Loucy (cell line): Measurements from ENCODE around the gene MEMO1.

Experiments used
- H2AFZ ChIP-seq: fragments of 200-600 bp; sonication (generic); 2 replicates; pipeline ENCODE4 v1.6.0; 2016; ENCODE audit warnings: antibody characterized with exemption, mild to moderate bottlenecking, low read length, moderate library complexity
- H3F3A ChIP-seq: fragments of 200-600 bp; 2 replicates; pipeline ENCODE4 v1.6.0; 2016; ENCODE audit warnings: antibody characterized with exemption, low read depth, mild to moderate bottlenecking
- H3K27me3 ChIP-seq: fragments of 200-600 bp; sonication (generic); 2 replicates; pipeline ENCODE4 v1.6.1; 2014; ENCODE audit warnings: low read length, mild to moderate bottlenecking; ENCODE audit not compliant: insufficient read depth, poor library complexity, severe bottlenecking
- H3K36me3 ChIP-seq: fragments of 200-600 bp; sonication (generic); 2 replicates; pipeline ENCODE4 v1.6.1; 2016; ENCODE audit warnings: low read length; ENCODE audit not compliant: insufficient read depth
- H3K4me1 ChIP-seq: fragments of 200-600 bp; sonication (generic); 2 replicates; pipeline ENCODE4 v1.5.1; 2014; ENCODE audit warnings: low read length, mild to moderate bottlenecking; ENCODE audit not compliant: insufficient read depth, poor library complexity, severe bottlenecking
- H3K4me2 ChIP-seq: fragments of 200-600 bp; sonication (generic); 2 replicates; pipeline ENCODE4 v1.6.0; 2014; ENCODE audit warnings: antibody characterized with exemption, low read length, low read depth, mild to moderate bottlenecking; ENCODE audit not compliant: poor library complexity, severe bottlenecking
- H3K4me3 ChIP-seq: fragments of 200-600 bp; sonication (generic); 2 replicates; pipeline ENCODE4 v1.5.1; 2014; ENCODE audit warnings: low read length, mild to moderate bottlenecking, mixed read lengths; ENCODE audit not compliant: poor library complexity, severe bottlenecking
- H3K79me2 ChIP-seq: fragments of 200-600 bp; sonication (generic); 2 replicates; pipeline ENCODE4 v1.6.1; 2014; ENCODE audit warnings: low read length; ENCODE audit not compliant: insufficient read depth
- H3K9ac ChIP-seq: fragments of 200-600 bp; sonication (generic); 2 replicates; pipeline ENCODE4 v1.6.0; 2014; ENCODE audit warnings: mild to moderate bottlenecking, low read depth, low read length, moderate library complexity; ENCODE audit not compliant: poor library complexity, severe bottlenecking
- H3K9me2 ChIP-seq: fragments of 200-600 bp; sonication (generic); replicated peaks from 2 replicates; pipeline ENCODE4 v1.6.1; 2016; ENCODE audit warnings: low read depth, low read length, mixed read lengths
- H3K9me3 ChIP-seq: fragments of 200-600 bp; sonication (generic); 2 replicates; pipeline ENCODE4 v1.6.1; 2014; ENCODE audit warnings: mild to moderate bottlenecking, antibody characterized with exemption, low read length, low read depth; ENCODE audit not compliant: insufficient read depth
- H4K20me1 ChIP-seq: fragments of 200-600 bp; sonication (generic); 2 replicates; pipeline ENCODE4 v1.6.0; 2014; ENCODE audit warnings: antibody characterized with exemption, low read length, mild to moderate bottlenecking; ENCODE audit not compliant: insufficient read depth, poor library complexity, severe bottlenecking
- EZH2phosphoT487 ChIP-seq: fragments of 200-600 bp; IDR thresholded peaks from 2 replicates; pipeline ENCODE4 v1.6.1; 2018; ENCODE audit warnings: antibody characterized with exemption, mild to moderate bottlenecking, moderate library complexity, borderline replicate concordance
- TF ChIP-seq, protein P1 (sequence below): fragments of 200-600 bp; sonication (generic); conservative IDR thresholded peaks from 2 replicates; pipeline ENCODE4 v1.5.1; 2014; ENCODE audit warnings: mild to moderate bottlenecking, antibody characterized with exemption, low read length

MEMO1 gene

DNA sequence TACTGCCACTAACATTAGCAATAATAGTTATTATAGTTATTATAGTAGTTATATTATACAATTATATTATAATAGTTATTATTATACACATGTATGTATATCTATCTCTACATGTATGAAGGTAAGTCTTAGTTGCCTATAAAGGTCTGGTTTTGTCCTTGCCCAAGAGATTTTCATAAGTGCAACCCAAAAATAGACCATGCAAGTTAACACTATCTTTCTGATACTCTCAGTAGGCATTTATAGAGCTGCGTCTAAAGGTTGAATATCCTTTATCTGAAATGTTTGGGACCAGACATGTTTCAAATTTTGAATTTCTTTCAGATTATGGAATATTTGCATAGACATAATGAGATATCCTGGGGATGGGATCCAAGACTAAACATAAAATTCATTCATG, 175.4 kb downstream of the MEMO1 start:
- Histone ChIP-seq H3K4me2 (no peak overlapping the region), H3K4me1 (no peaks in the 10 kb centered on the region), H3K9me2 (no peaks in the 10 kb centered on the region), H3K4me3 (no peak overlapping the region), H3F3A (no peaks in the 10 kb centered on the region), H3K9me3 (no peaks in the 10 kb centered on the region), H3K36me3 (no peaks in the 10 kb centered on the region), H2AFZ (no peak overlapping the region), H3K27me3 (no peaks in the 10 kb centered on the region), H4K20me1 (no peaks in the 10 kb centered on the region), H3K79me2 (no peaks in the 10 kb centered on the region), H3K9ac (no peak overlapping the region)
- TF ChIP-seq EZH2phosphoT487 = no peak
- TF ChIP-seq, protein P1, sequence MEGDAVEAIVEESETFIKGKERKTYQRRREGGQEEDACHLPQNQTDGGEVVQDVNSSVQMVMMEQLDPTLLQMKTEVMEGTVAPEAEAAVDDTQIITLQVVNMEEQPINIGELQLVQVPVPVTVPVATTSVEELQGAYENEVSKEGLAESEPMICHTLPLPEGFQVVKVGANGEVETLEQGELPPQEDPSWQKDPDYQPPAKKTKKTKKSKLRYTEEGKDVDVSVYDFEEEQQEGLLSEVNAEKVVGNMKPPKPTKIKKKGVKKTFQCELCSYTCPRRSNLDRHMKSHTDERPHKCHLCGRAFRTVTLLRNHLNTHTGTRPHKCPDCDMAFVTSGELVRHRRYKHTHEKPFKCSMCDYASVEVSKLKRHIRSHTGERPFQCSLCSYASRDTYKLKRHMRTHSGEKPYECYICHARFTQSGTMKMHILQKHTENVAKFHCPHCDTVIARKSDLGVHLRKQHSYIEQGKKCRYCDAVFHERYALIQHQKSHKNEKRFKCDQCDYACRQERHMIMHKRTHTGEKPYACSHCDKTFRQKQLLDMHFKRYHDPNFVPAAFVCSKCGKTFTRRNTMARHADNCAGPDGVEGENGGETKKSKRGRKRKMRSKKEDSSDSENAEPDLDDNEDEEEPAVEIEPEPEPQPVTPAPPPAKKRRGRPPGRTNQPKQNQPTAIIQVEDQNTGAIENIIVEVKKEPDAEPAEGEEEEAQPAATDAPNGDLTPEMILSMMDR = no peak

DNA sequence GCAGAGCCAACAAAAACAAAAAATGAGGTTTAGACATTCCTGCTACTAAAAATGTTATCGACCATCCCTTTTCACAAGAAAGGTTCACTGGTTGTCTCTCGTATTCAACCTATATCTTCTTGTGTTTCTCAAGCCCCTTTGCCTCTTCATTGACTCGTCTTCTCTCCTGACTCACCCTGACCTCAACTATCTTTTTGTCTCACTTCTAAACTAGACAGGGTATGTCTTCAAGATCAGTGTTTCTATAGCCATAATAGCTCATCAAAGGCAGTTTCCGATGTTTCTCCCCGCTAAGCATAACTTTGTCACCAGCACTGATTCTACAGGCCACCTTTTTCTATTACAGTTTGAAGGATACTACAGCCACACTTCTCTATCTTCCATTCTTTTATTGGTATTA, 178.4 kb downstream of the MEMO1 start:
- Histone ChIP-seq H3K4me2 (no peak overlapping the region), H3K27me3 (no peaks in the 10 kb centered on the region), H3K79me2 (no peaks in the 10 kb centered on the region), H3K4me3 (no peak overlapping the region), H3F3A (no peaks in the 10 kb centered on the region), H3K4me1 (no peaks in the 10 kb centered on the region), H4K20me1 (no peaks in the 10 kb centered on the region), H3K9ac (no peak overlapping the region), H3K9me3 (peaks cover 7% of the 10 kb centered on the region; the same call in 1 of the 2 replicates), H3K36me3 (no peaks in the 10 kb centered on the region), H2AFZ (no peak overlapping the region), H3K9me2 (no peaks in the 10 kb centered on the region)
- no peak for TF ChIP-seq EZH2phosphoT487
- TF ChIP-seq, protein P1 = no peak

DNA sequence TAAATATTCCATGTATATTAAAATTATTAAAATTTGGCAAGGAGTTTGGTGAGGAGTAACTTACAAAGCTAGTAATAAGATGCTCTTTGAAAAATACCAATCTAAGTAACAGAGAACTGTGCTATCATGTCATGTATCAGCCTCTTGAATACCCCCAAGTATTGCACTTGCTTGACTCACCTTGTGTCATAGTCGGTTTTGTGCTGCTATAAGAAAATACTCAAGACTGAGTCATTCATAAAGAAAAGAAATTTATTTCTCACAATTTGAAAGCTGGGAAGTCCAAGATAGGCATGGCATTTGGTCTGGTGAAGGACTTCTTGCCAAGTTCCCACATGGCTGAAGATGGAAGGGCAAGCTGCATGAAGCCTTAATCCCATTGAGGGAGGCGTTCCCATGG, 179.2 kb downstream of the MEMO1 start:
- TF ChIP-seq, protein P1 = no peak
- no peak for TF ChIP-seq EZH2phosphoT487
- no peaks in the 10 kb centered on the region for H4K20me1 ChIP-seq
- H3K27me3 ChIP-seq = no peaks in the 10 kb centered on the region
- H3K4me3 ChIP-seq = no peak overlapping the region
- no peaks in the 10 kb centered on the region for H3K79me2 ChIP-seq
- peaks cover 7% of the 10 kb centered on the region; the same call in 1 of the 2 replicates for H3K9me3 ChIP-seq
- no peak overlapping the region for H3K9ac ChIP-seq
- no peaks in the 10 kb centered on the region for H3K9me2 ChIP-seq
- no peaks in the 10 kb centered on the region for H3K36me3 ChIP-seq
- H3K4me1 ChIP-seq = no peaks in the 10 kb centered on the region
- H2AFZ ChIP-seq = no peak overlapping the region
- no peaks in the 10 kb centered on the region for H3F3A ChIP-seq
- no peak overlapping the region for H3K4me2 ChIP-seq
